ENCODE results near the gene LRP2. TPM values are rescaled to one million over a fixed set of nuclear protein-coding genes. Genes with fewer than 3 reads are reported as not detected.

LRP2 gene
- total and polyA plus RNA-seq, 2 of the 8 experiments (the other 6 are each of a cell fraction or from before 2014, with no cell fraction given) = 2.0 to 2.9 TPM

DNA sequence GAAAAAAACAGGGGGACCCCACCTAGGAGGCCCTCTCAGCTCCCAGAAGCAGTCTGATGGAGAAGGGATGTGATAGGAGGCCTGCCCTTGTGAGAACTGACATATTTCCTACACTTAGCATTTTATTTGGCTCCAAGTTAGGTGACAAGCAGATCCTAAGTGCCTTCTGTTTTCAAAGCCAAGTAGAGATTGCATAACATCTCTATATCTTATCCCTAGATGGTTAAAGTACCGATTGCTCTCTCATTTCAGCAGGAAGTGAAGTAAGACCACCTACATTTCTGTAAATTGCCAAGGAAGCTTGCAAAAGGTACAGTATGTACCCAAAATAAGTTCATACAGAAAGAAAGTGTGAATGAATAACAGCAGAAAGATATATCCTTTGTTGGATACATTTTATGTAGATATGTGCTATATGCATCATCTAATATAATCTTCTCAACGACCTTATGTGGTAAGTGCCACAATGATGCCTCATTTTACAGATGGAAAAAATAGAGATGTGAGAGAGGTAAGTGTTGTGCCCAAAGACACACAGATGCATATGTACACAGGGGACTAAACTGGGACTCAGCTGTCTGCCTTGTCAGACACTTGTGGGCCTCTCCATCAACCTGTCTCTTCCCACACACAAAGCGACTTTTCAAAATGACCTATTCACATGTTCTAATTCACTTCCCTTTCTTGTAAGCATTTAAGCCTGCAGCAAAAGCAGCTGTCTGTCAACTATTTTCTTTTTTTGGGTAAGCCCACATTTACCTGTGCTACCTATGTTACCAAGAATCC lies 254.0 kb downstream of the LRP2 start (continued):
- TF ChIP-seq, protein P1, sequence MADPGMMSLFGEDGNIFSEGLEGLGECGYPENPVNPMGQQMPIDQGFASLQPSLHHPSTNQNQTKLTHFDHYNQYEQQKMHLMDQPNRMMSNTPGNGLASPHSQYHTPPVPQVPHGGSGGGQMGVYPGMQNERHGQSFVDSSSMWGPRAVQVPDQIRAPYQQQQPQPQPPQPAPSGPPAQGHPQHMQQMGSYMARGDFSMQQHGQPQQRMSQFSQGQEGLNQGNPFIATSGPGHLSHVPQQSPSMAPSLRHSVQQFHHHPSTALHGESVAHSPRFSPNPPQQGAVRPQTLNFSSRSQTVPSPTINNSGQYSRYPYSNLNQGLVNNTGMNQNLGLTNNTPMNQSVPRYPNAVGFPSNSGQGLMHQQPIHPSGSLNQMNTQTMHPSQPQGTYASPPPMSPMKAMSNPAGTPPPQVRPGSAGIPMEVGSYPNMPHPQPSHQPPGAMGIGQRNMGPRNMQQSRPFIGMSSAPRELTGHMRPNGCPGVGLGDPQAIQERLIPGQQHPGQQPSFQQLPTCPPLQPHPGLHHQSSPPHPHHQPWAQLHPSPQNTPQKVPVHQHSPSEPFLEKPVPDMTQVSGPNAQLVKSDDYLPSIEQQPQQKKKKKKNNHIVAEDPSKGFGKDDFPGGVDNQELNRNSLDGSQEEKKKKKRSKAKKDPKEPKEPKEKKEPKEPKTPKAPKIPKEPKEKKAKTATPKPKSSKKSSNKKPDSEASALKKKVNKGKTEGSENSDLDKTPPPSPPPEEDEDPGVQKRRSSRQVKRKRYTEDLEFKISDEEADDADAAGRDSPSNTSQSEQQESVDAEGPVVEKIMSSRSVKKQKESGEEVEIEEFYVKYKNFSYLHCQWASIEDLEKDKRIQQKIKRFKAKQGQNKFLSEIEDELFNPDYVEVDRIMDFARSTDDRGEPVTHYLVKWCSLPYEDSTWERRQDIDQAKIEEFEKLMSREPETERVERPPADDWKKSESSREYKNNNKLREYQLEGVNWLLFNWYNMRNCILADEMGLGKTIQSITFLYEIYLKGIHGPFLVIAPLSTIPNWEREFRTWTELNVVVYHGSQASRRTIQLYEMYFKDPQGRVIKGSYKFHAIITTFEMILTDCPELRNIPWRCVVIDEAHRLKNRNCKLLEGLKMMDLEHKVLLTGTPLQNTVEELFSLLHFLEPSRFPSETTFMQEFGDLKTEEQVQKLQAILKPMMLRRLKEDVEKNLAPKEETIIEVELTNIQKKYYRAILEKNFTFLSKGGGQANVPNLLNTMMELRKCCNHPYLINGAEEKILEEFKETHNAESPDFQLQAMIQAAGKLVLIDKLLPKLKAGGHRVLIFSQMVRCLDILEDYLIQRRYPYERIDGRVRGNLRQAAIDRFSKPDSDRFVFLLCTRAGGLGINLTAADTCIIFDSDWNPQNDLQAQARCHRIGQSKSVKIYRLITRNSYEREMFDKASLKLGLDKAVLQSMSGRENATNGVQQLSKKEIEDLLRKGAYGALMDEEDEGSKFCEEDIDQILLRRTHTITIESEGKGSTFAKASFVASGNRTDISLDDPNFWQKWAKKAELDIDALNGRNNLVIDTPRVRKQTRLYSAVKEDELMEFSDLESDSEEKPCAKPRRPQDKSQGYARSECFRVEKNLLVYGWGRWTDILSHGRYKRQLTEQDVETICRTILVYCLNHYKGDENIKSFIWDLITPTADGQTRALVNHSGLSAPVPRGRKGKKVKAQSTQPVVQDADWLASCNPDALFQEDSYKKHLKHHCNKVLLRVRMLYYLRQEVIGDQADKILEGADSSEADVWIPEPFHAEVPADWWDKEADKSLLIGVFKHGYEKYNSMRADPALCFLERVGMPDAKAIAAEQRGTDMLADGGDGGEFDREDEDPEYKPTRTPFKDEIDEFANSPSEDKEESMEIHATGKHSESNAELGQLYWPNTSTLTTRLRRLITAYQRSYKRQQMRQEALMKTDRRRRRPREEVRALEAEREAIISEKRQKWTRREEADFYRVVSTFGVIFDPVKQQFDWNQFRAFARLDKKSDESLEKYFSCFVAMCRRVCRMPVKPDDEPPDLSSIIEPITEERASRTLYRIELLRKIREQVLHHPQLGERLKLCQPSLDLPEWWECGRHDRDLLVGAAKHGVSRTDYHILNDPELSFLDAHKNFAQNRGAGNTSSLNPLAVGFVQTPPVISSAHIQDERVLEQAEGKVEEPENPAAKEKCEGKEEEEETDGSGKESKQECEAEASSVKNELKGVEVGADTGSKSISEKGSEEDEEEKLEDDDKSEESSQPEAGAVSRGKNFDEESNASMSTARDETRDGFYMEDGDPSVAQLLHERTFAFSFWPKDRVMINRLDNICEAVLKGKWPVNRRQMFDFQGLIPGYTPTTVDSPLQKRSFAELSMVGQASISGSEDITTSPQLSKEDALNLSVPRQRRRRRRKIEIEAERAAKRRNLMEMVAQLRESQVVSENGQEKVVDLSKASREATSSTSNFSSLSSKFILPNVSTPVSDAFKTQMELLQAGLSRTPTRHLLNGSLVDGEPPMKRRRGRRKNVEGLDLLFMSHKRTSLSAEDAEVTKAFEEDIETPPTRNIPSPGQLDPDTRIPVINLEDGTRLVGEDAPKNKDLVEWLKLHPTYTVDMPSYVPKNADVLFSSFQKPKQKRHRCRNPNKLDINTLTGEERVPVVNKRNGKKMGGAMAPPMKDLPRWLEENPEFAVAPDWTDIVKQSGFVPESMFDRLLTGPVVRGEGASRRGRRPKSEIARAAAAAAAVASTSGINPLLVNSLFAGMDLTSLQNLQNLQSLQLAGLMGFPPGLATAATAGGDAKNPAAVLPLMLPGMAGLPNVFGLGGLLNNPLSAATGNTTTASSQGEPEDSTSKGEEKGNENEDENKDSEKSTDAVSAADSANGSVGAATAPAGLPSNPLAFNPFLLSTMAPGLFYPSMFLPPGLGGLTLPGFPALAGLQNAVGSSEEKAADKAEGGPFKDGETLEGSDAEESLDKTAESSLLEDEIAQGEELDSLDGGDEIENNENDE (IDR thresholded peaks at IDR 0.05; ENCODE audit: insufficient replicate concordance, low read length) = no peak
- TF ChIP-seq, protein P2, sequence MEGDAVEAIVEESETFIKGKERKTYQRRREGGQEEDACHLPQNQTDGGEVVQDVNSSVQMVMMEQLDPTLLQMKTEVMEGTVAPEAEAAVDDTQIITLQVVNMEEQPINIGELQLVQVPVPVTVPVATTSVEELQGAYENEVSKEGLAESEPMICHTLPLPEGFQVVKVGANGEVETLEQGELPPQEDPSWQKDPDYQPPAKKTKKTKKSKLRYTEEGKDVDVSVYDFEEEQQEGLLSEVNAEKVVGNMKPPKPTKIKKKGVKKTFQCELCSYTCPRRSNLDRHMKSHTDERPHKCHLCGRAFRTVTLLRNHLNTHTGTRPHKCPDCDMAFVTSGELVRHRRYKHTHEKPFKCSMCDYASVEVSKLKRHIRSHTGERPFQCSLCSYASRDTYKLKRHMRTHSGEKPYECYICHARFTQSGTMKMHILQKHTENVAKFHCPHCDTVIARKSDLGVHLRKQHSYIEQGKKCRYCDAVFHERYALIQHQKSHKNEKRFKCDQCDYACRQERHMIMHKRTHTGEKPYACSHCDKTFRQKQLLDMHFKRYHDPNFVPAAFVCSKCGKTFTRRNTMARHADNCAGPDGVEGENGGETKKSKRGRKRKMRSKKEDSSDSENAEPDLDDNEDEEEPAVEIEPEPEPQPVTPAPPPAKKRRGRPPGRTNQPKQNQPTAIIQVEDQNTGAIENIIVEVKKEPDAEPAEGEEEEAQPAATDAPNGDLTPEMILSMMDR (IDR thresholded peaks at IDR 0.05; ENCODE audit: control extremely low read depth in 1 of 3, insufficient read depth in 1 of 3, low read depth in 1 of 3, low read length in 3 of 3) = no peak
- TF ChIP-seq SUZ12 (IDR thresholded peaks at IDR 0.05; ENCODE audit: low read length) = no peak
- no peak for TF ChIP-seq SAP30 (IDR thresholded peaks at IDR 0.05; ENCODE audit: insufficient read depth, insufficient replicate concordance, low read length)
- no peak for TF ChIP-seq ASH2L (IDR thresholded peaks at IDR 0.05; ENCODE audit: low read length)
- no peak for TF ChIP-seq TAF1 (IDR thresholded peaks at IDR 0.05; ENCODE audit: low read depth, low read length)
- no peak for TF ChIP-seq RAD21 (IDR thresholded peaks at IDR 0.05 in 1 of 2, conservative IDR thresholded peaks at IDR 0.05 in 1 of 2; ENCODE audit: low read depth in 2 of 2, low read length in 2 of 2)

Measured in H1 (cell line).